Putamen (tissue), 1 donor: ENCODE measurements around the gene CXorf65.

Experiments used
- DNase-seq: peaks from one replicate; pipeline ENCODE4 v3.0.0-alpha.2; 2016; ENCODE audit warnings: low spot score

Gene CXorf65

GRCh38 chrX:71106427-71106826 lies at the start of gene CXorf65:
Gene CXorf65 (minus strand): TSS chrX:71106740. CDS start chrX:71106556, 184 bp downstream.
- DNase-seq: no peak

- no peak for DNase-seq
These were observed 48.1 kb upstream of the CXorf65 start for GRCh38 chrX:71154641-71155040.

GRCh38 chrX:71154196-71154595 lies 47.7 kb upstream of the CXorf65 start:
- no peak for DNase-seq

GRCh38 chrX:71151366-71151765 lies 44.8 kb upstream of the CXorf65 start:
- no peak for DNase-seq

- no peak for DNase-seq
These were observed 41.7 kb upstream of the CXorf65 start for GRCh38 chrX:71148278-71148663.

- no peak for DNase-seq
These were observed 41.1 kb upstream of the CXorf65 start for GRCh38 chrX:71147496-71148277.

GRCh38 chrX:71144651-71145050 lies 38.1 kb upstream of the CXorf65 start, which contains the start of gene NLGN3:
Gene NLGN3 (plus strand): TSS chrX:71144841. CDS start chrX:71147750, 2,909 bp downstream.
- no peak for DNase-seq

GRCh38 chrX:71143508-71143907 lies 37.0 kb upstream of the CXorf65 start:
- no peak for DNase-seq

- no peak for DNase-seq
These were observed 33.9 kb upstream of the CXorf65 start for GRCh38 chrX:71140440-71140839.

GRCh38 chrX:71131510-71131909 lies 25.0 kb upstream of the CXorf65 start:
- DNase-seq: no peak

GRCh38 chrX:71128915-71129765 lies 22.6 kb upstream of the CXorf65 start:
- peak; percentile 49 for DNase-seq

- DNase-seq: no peak
These were observed 21.8 kb upstream of the CXorf65 start for GRCh38 chrX:71128166-71128833.

- DNase-seq: no peak
These were observed 12.5 kb upstream of the CXorf65 start for GRCh38 chrX:71118985-71119535.

GRCh38 chrX:71118032-71118984 lies 11.8 kb upstream of the CXorf65 start, which contains the start of gene MED12:
Gene MED12 (plus strand): TSS chrX:71118596. CDS start chrX:71118755, 159 bp downstream.
- peak; percentile 82 for DNase-seq

GRCh38 chrX:71117358-71117757 lies 10.8 kb upstream of the CXorf65 start:
- no peak for DNase-seq

GRCh38 chrX:71111921-71112431 lies 5.4 kb upstream of the CXorf65 start:
- DNase-seq: no peak

- DNase-seq: no peak
These were observed 4.8 kb upstream of the CXorf65 start, which contains the start of gene IL2RG for GRCh38 chrX:71111141-71111843. Gene IL2RG (minus strand): TSS chrX:71111577. CDS start chrX:71111539, 38 bp downstream.

- no peak for DNase-seq
These were observed 2.5 kb upstream of the CXorf65 start for GRCh38 chrX:71109051-71109450.

GRCh38 chrX:71107762-71108360 lies 1.3 kb upstream of the CXorf65 start:
- no peak for DNase-seq
